Parathyroid adenoma (tissue), 2 donors: ENCODE measurements around the gene MED23.

Experiments
- H2AFZ ChIP-seq: fragments of 300-600 bp; sonication (generic); one replicate; pipeline ENCODE4 v1.7.0; 2017; ENCODE audit warnings: antibody characterized with exemption, mild to moderate bottlenecking
- H3K27ac ChIP-seq: fragments of 300-600 bp; sonication (generic); one replicate; pipeline ENCODE4 v1.7.0; 2017
- H3K27me3 ChIP-seq: fragments of 300-600 bp; sonication (generic); one replicate; pipeline ENCODE4 v1.7.0; 2017; ENCODE audit warnings: low read length; ENCODE audit not compliant: control insufficient read depth, insufficient read depth
- H3K36me3 ChIP-seq: fragments of 300-600 bp; sonication (generic); one replicate; pipeline ENCODE4 v1.7.0; 2017; ENCODE audit warnings: low read length; ENCODE audit not compliant: control insufficient read depth, insufficient read depth
- H3K4me1 ChIP-seq: fragments of 300-600 bp; sonication (generic); one replicate; pipeline ENCODE4 v1.7.0; 2017; ENCODE audit warnings: control low read depth
- H3K4me2 ChIP-seq: fragments of 300-600 bp; sonication (generic); one replicate; pipeline ENCODE4 v1.7.0; 2017; ENCODE audit warnings: low read length
- H3K4me3 ChIP-seq: fragments of 300-600 bp; sonication (generic); one replicate; pipeline ENCODE4 v1.7.0; 2017; ENCODE audit warnings: low read depth, low read length
- H3K79me2 ChIP-seq: fragments of 300-600 bp; sonication (generic); one replicate; pipeline ENCODE4 v1.7.0; 2017; ENCODE audit warnings: control low read depth
- H3K9ac ChIP-seq: fragments of 300-600 bp; sonication (generic); one replicate; pipeline ENCODE4 v1.7.0; 2017; ENCODE audit warnings: mild to moderate bottlenecking
- H3K9me3 ChIP-seq: fragments of 300-600 bp; sonication (generic); one replicate; pipeline ENCODE4 v1.7.0; 2017; ENCODE audit warnings: low read length; ENCODE audit not compliant: control insufficient read depth
- CTCF ChIP-seq: fragments of 300-600 bp; sonication (generic); IDR thresholded peaks from one replicate; pipeline ENCODE4 v1.7.0; 2017; ENCODE audit warnings: antibody characterized with exemption, mild to moderate bottlenecking
- donor health status: primary hyperparathyroidism.

Gene MED23

GRCh38 chr6:131660195-131660594, 32.2 kb upstream of the MED23 start:
- Histone ChIP-seq H3K4me1 (no peaks in the 10 kb centered on the region), H3K9ac (no peak overlapping the region), H3K4me3 (no peak overlapping the region), H3K9me3 (no peaks in the 10 kb centered on the region), H3K36me3 (no peaks in the 10 kb centered on the region), H3K79me2 (no peaks in the 10 kb centered on the region), H2AFZ (no peak overlapping the region), H3K4me2 (no peak overlapping the region), H3K27ac (no peak overlapping the region), H3K27me3 (no peaks in the 10 kb centered on the region)
- TF ChIP-seq CTCF: no peak

- Histone ChIP-seq H3K79me2 (no peaks in the 10 kb centered on the region), H3K27me3 (no peaks in the 10 kb centered on the region), H3K27ac (no peak overlapping the region), H3K9me3 (no peaks in the 10 kb centered on the region), H3K9ac (no peak overlapping the region), H2AFZ (no peak overlapping the region), H3K4me3 (no peak overlapping the region), H3K4me2 (no peak overlapping the region), H3K36me3 (no peaks in the 10 kb centered on the region), H3K4me1 (no peaks in the 10 kb centered on the region)
- TF ChIP-seq CTCF: no peak
Measured at GRCh38 chr6:131658287-131658686, 30.2 kb upstream of the MED23 start.

GRCh38 chr6:131657630-131658111, 29.6 kb upstream of the MED23 start:
- Histone ChIP-seq H3K4me1 (no peaks in the 10 kb centered on the region), H3K36me3 (no peaks in the 10 kb centered on the region), H3K9ac (no peak overlapping the region), H3K4me2 (no peak overlapping the region), H2AFZ (no peak overlapping the region), H3K27me3 (no peaks in the 10 kb centered on the region), H3K27ac (no peak overlapping the region), H3K4me3 (no peak overlapping the region), H3K9me3 (no peaks in the 10 kb centered on the region), H3K79me2 (no peaks in the 10 kb centered on the region)
- TF ChIP-seq CTCF: no peak

- Histone ChIP-seq H3K9ac (no peak overlapping the region), H3K36me3 (no peaks in the 10 kb centered on the region), H3K79me2 (no peaks in the 10 kb centered on the region), H3K4me2 (no peak overlapping the region), H3K9me3 (no peaks in the 10 kb centered on the region), H3K4me1 (no peaks in the 10 kb centered on the region), H3K27me3 (no peaks in the 10 kb centered on the region), H3K4me3 (no peak overlapping the region), H3K27ac (no peak overlapping the region), H2AFZ (no peak overlapping the region)
- TF ChIP-seq CTCF: no peak
Measured at GRCh38 chr6:131657222-131657621, 29.2 kb upstream of the MED23 start.

GRCh38 chr6:131656667-131657066, 28.6 kb upstream of the MED23 start:
- TF ChIP-seq CTCF: no peak
- H3K9ac ChIP-seq: no peak overlapping the region
- no peaks in the 10 kb centered on the region for H3K79me2 ChIP-seq
- H3K4me1 ChIP-seq: no peaks in the 10 kb centered on the region
- H2AFZ ChIP-seq: no peak overlapping the region
- no peak overlapping the region for H3K27ac ChIP-seq
- H3K4me2 ChIP-seq: no peak overlapping the region
- no peak overlapping the region for H3K4me3 ChIP-seq
- no peaks in the 10 kb centered on the region for H3K27me3 ChIP-seq
- no peaks in the 10 kb centered on the region for H3K9me3 ChIP-seq
- no peaks in the 10 kb centered on the region for H3K36me3 ChIP-seq
